SKM-1 (cell line): Measurements from ENCODE around the gene HAO1.

Source experiments
- DNase-seq: peaks from one replicate; lab custom pipeline; 2025; ENCODE audit not compliant: unreplicated experiment; lab: John Stamatoyannopoulos, UW

HAO1 gene

GRCh38 chr20:7930343-7930742 lies 9.9 kb downstream of the HAO1 start:
- no peak for DNase-seq

- DNase-seq, result no peak
Measured at GRCh38 chr20:7926767-7927166, 13.5 kb downstream of the HAO1 start.

- DNase-seq, result no peak
Measured at GRCh38 chr20:7926323-7926722, 13.9 kb downstream of the HAO1 start.

- DNase-seq, result no peak
Measured at GRCh38 chr20:7924692-7925091, 15.6 kb downstream of the HAO1 start.

- no peak for DNase-seq
Measured at GRCh38 chr20:7916648-7917047, 23.6 kb downstream of the HAO1 start.

- DNase-seq, result no peak
Measured at GRCh38 chr20:7912551-7912950, 27.7 kb downstream of the HAO1 start.

GRCh38 chr20:7911586-7912330 lies 28.5 kb downstream of the HAO1 start:
- no peak for DNase-seq

- no peak for DNase-seq
Measured at GRCh38 chr20:7908905-7909304, 31.4 kb downstream of the HAO1 start.

GRCh38 chr20:7903429-7903828 lies 36.8 kb downstream of the HAO1 start:
- DNase-seq, result no peak

GRCh38 chr20:7902879-7903278 lies 37.4 kb downstream of the HAO1 start:
- no peak for DNase-seq

GRCh38 chr20:7897781-7898364 lies 42.4 kb downstream of the HAO1 start:
- no peak for DNase-seq

GRCh38 chr20:7893014-7893730 lies 47.1 kb downstream of the HAO1 start:
- no peak for DNase-seq

- DNase-seq, result no peak
Measured at GRCh38 chr20:7891705-7892104, 48.6 kb downstream of the HAO1 start.

- DNase-seq, result no peak
Measured at GRCh38 chr20:7889736-7890135, 50.5 kb downstream of the HAO1 start.

- DNase-seq, result no peak
Measured at GRCh38 chr20:7883741-7884140, 56.5 kb downstream of the HAO1 start.

- DNase-seq, result no peak
Measured at GRCh38 chr20:7883309-7883708, 56.9 kb downstream of the HAO1 start.

GRCh38 chr20:7882076-7882475 lies 58.2 kb downstream of the HAO1 start:
- no peak for DNase-seq

GRCh38 chr20:7881551-7881950 lies 58.7 kb downstream of the HAO1 start:
- DNase-seq, result no peak

GRCh38 chr20:7879883-7880282 lies 60.4 kb downstream of the HAO1 start:
- no peak for DNase-seq

- no peak for DNase-seq
Measured at GRCh38 chr20:7868108-7868507, 72.2 kb downstream of the HAO1 start.

GRCh38 chr20:7866285-7866684 lies 74.0 kb downstream of the HAO1 start:
- no peak for DNase-seq

- no peak for DNase-seq
Measured at GRCh38 chr20:7859356-7859802, 80.9 kb downstream of the HAO1 start.
